ENCODE data around the gene AP5Z1.
A peak's percentile ranks its signal among the peaks of the same experiment; 100 is the strongest.

AP5Z1 gene

DNA sequence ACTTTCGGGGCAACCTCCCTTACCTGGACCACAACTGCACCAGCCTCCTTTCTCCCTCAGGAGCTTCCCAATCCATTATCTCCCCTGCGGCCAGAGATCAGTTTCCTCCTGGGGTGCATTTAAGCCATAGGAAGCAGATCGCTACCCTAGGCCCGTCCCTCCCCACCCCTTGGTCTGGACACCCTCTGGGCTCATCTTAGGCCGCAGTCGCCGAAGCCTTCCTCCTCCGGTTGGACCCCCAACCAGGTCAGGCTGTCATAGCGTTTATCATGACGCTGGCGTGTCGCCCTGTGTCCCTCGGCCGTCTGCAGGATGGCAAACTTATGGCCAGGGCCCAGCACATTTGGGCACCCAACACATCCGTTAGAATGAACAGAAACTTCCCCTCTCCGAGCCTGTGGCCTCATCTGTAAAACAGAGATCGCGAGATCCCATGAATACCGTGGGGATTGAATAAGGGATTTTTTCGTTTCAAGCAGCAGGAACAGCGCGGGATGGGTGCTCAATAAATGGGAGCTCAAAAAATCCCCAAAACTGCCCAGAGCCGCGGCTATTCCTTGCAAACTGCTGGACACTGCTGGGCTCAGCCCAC, 669 bp upstream of the AP5Z1 start:
- no peaks in the 10 kb centered on the region for H3K9me3 ChIP-seq
- TF ChIP-seq, protein P1, sequence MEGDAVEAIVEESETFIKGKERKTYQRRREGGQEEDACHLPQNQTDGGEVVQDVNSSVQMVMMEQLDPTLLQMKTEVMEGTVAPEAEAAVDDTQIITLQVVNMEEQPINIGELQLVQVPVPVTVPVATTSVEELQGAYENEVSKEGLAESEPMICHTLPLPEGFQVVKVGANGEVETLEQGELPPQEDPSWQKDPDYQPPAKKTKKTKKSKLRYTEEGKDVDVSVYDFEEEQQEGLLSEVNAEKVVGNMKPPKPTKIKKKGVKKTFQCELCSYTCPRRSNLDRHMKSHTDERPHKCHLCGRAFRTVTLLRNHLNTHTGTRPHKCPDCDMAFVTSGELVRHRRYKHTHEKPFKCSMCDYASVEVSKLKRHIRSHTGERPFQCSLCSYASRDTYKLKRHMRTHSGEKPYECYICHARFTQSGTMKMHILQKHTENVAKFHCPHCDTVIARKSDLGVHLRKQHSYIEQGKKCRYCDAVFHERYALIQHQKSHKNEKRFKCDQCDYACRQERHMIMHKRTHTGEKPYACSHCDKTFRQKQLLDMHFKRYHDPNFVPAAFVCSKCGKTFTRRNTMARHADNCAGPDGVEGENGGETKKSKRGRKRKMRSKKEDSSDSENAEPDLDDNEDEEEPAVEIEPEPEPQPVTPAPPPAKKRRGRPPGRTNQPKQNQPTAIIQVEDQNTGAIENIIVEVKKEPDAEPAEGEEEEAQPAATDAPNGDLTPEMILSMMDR (IDR thresholded peaks at IDR 0.05): no peak
- H3K36me3 ChIP-seq: peaks cover 1% of the 10 kb centered on the region
- H3K4me3 ChIP-seq (ENCODE audit: low read depth in 1 of 2, low read length in 1 of 2): peak overlapping the region; percentile 75 to 99
- peak overlapping the region; percentile 96 for H3K27ac ChIP-seq
- peaks cover 23 to 26% of the 10 kb centered on the region in 2 experiments for H3K4me1 ChIP-seq (ENCODE audit: control insufficient read depth in 1 of 2, insufficient read depth in 1 of 2, low read depth in 1 of 2, low read length in 1 of 2)
- no peaks in the 10 kb centered on the region for H3K27me3 ChIP-seq

DNA sequence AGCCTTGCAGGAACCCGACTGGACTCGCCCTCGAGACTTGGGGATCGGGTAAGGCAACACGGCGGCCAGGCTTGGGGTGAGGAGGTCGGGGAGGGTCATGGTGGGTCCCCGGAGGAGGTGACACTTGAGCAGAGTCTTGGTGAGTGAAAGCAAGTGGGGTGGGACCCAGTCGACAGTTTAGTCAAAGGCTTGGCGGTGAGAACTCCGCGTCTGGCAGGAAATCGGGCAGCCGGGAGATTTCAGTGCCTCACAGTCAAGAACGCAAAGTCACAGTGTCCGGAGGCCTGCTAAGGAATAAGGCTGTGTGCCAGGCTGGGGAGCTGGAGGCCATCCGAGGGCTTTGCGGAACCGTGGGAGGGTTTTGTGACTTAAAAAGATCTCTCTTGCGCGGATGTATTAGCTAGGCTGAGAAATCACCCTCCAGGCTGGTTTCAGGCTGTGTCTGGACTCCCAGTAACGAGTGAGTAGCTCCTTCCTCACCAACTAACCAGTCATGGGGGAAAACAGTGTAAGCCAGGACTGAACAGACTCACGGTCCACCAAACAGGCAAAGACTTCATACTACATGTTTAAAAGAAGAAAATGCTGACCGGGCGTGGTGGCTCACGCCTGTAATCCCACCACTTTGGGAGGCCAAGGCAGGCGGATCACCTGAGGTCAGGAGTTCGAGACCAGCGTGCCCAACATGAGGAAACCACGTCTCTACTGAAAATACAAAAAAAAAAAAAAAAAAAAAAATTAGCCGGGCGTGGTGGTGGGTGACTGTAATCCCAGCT, 613 bp downstream of the AP5Z1 start:
- Histone ChIP-seq H3K27ac (peak overlapping the region; percentile 96), H3K4me3 (ENCODE audit: low read depth in 1 of 2, low read length in 1 of 2) (peak overlapping the region; percentile 75 to 99), H3K36me3 (peaks cover 14% of the 10 kb centered on the region), H3K9me3 (no peaks in the 10 kb centered on the region), H3K4me1 (ENCODE audit: control insufficient read depth in 1 of 2, insufficient read depth in 1 of 2, low read depth in 1 of 2, low read length in 1 of 2) (peaks cover 23 to 26% of the 10 kb centered on the region in 2 experiments), H3K27me3 (no peaks in the 10 kb centered on the region)
- TF ChIP-seq, protein P1 (IDR thresholded peaks at IDR 0.05): no peak

DNA sequence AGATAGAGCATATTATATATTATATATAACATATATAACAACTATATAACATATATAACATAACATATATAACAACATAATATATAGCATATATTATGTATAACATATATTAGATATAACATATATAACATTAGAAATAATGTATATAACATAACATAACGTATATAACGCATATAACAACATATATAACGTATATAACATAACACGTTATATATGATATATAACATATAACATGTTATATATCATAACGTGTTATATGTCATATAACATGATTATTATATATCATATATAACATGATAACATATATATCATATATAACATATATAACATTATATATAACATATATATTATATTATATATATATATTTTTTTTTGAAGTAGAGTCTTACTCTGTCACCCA, 3.7 kb downstream of the AP5Z1 start:
- H3K36me3 ChIP-seq: peaks cover 45% of the 10 kb centered on the region
- no peak overlapping the region for H3K27ac ChIP-seq
- peaks cover 18 to 23% of the 10 kb centered on the region in 2 experiments for H3K4me1 ChIP-seq (ENCODE audit: control insufficient read depth in 1 of 2, insufficient read depth in 1 of 2, low read depth in 1 of 2, low read length in 1 of 2)
- TF ChIP-seq, protein P1 (IDR thresholded peaks at IDR 0.05): no peak
- no peaks in the 10 kb centered on the region for H3K9me3 ChIP-seq
- no peaks in the 10 kb centered on the region for H3K27me3 ChIP-seq
- H3K4me3 ChIP-seq (ENCODE audit: low read depth in 1 of 2, low read length in 1 of 2): no peak overlapping the region

DNA sequence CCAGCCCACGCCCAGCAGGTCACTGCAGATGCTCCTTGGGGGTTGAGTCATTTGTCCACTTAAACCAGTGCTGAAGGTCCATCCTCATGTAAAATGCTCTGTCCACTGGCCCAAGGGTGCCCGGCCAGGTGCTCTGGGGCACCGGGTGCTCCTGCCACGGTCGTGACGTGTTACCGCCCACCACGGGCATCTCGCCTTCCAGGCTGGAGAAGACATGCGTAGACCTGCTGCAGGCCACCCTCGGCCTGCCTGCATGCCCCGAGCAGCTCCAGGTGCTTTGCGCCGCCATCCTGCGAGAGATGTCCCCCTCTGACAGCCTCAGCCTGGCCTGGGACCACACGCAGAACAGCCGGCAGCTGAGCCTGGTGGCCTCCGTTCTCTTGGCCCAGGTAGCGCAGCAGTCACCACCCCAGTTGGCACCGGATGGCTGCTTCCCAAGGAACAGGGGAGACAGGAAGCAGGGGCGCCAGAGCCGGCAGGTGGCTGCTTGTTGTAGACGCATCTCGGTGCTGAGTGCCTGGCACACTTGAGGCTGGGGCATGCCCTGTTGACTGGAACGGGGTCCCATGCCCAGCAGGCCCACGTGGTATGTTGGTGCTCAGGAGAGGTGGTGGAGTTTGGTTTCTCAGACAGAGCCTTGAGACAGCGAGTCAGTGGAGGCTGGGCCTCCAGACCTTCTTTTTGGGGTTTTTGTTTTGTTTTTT, 6.1 kb downstream of the AP5Z1 start:
- no peaks in the 10 kb centered on the region for H3K27me3 ChIP-seq
- no peak overlapping the region for H3K4me3 ChIP-seq (ENCODE audit: low read depth in 1 of 2, low read length in 1 of 2)
- H3K9me3 ChIP-seq: no peaks in the 10 kb centered on the region
- TF ChIP-seq, protein P1 (IDR thresholded peaks at IDR 0.05): no peak
- H3K36me3 ChIP-seq: peaks cover 69% of the 10 kb centered on the region
- peaks cover 6% of the 10 kb centered on the region in 2 experiments for H3K4me1 ChIP-seq (ENCODE audit: control insufficient read depth in 1 of 2, insufficient read depth in 1 of 2, low read depth in 1 of 2, low read length in 1 of 2)
- no peak overlapping the region for H3K27ac ChIP-seq

DNA sequence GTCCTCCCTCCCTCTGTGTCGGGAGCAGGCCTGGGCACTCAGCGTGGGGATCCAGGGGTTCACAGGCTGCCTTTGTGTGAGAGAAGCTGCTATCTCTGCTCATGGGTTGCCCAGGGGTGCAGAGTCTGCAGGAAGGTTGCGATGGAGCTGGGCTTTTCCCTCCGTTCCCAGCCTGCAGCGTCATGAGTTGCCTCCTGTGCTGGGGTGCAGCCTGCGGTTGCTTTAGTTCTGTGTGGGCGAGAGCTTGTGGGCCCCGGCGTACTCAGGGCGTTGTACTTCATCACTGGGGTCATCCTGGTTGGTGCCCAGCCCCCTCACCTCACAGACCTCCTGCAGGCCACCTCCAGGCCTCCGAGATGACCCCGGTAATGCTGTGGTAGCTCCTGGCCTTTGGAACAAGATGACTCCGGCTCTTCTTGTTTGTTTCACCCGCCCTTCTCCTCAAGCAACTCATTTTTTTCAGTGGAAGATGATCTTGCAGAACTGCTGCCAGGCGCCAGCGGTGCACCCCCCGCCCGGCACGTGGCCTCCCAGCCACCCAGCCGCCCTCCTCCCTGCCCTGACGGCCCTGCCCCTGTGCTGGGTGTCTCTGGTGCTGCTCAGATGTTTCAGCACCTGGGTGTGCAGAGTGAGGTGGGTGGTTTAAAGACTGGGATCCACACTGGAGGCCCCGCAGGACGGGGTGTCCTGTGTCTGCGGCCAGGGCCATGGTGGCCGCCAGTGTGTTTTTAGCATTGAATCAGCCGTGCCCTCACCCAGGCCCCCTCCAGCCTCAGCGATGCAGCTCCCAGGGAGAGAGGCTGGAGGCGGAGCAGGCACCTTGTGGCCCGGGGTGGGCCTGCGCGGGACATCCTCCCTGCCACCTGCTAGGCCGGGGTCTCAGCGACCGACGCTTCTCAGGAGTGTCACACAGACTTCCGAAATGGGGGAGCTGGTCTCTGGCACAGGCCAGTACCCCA, 7.2 kb downstream of the AP5Z1 start:
- no peaks in the 10 kb centered on the region for H3K4me1 ChIP-seq (ENCODE audit: control insufficient read depth in 1 of 2, insufficient read depth in 1 of 2, low read depth in 1 of 2, low read length in 1 of 2)
- no peak overlapping the region for H3K4me3 ChIP-seq (ENCODE audit: low read depth in 1 of 2, low read length in 1 of 2)
- TF ChIP-seq, protein P1 (IDR thresholded peaks at IDR 0.05): no peak
- H3K36me3 ChIP-seq: peaks cover 80% of the 10 kb centered on the region
- no peak overlapping the region for H3K27ac ChIP-seq
- no peaks in the 10 kb centered on the region for H3K9me3 ChIP-seq
- H3K27me3 ChIP-seq: no peaks in the 10 kb centered on the region

Data from neutrophil (primary cell).